ENCODE results near the gene PALD1. TPM values are rescaled to one million over a fixed set of nuclear protein-coding genes. Genes with fewer than 3 reads are reported as not detected.

Gene PALD1
- polyA plus RNA-seq, 3 donors: 0.04 to 0.11 TPM; not detected in 1

GRCh38 chr10:70543911-70544310 lies 65.3 kb downstream of the PALD1 start:
- H4K20me1 ChIP-seq (ENCODE audit: insufficient read depth, low read length): no peaks in the 10 kb centered on the region
- H3K4me1 Mint-ChIP-seq: peaks cover 10% of the 10 kb centered on the region
- H3K27me3 ChIP-seq (ENCODE audit: control insufficient read depth in 2 of 2, insufficient read depth in 2 of 2, low read length in 2 of 2): no peaks in the 10 kb centered on the region
- H3K36me3 ChIP-seq (replicated peaks in 1 of 2; ENCODE audit: control insufficient read depth in 1 of 2, insufficient read depth in 2 of 2, low read length in 2 of 2): no peaks in the 10 kb centered on the region
- H3K9me3 ChIP-seq (replicated peaks in 1 of 2; ENCODE audit: control insufficient read depth in 1 of 2, insufficient read depth in 1 of 2, low read length in 2 of 2): no peaks in the 10 kb centered on the region
- no peak overlapping the region for H3K4me3 Mint-ChIP-seq
- no peaks in the 10 kb centered on the region for H3K36me3 Mint-ChIP-seq
- TF ChIP-seq CTCF (IDR thresholded peaks at IDR 0.05): no peak
- H3K4me2 ChIP-seq (replicated peaks; ENCODE audit: extremely low read depth, low read length, poor library complexity, severe bottlenecking): no peak overlapping the region
- no peaks in the 10 kb centered on the region for H3K9me3 Mint-ChIP-seq
- no peak overlapping the region for H2AFZ ChIP-seq (ENCODE audit: insufficient read depth, low read depth, low read length, poor library complexity, severe bottlenecking)
- no peak overlapping the region for H3K27ac ChIP-seq (ENCODE audit: low read depth in 1 of 2, low read length in 2 of 2)
- peaks cover 0 to 9% of the 10 kb centered on the region in 2 donors for H3K4me1 ChIP-seq (ENCODE audit: control insufficient read depth in 1 of 2, insufficient read depth in 2 of 2, low read length in 2 of 2)
- no peak overlapping the region for H3K4me3 ChIP-seq (replicated peaks in 1 of 3; ENCODE audit: low read depth in 2 of 3, low read length in 3 of 3)
- intact Hi-C loops (cut with micrococcal nuclease): no loop called here
- no peak overlapping the region for H3K27ac Mint-ChIP-seq
- no peak overlapping the region for H3K9ac ChIP-seq (ENCODE audit: insufficient read depth, low read length, poor library complexity, severe bottlenecking)
- H3K27me3 Mint-ChIP-seq (ENCODE audit: low read depth in 3 of 3): peaks cover 0 to 5% (median 1%) of the 10 kb centered on the region in 3 donors
- no peaks in the 10 kb centered on the region for H3K79me2 ChIP-seq (ENCODE audit: insufficient read depth, low read length)
- no peak for DNase-seq
- WGBS (ENCODE audit: insufficient coverage): 100% methylated on average over 1 of the region's 1 CpG

DNA sequence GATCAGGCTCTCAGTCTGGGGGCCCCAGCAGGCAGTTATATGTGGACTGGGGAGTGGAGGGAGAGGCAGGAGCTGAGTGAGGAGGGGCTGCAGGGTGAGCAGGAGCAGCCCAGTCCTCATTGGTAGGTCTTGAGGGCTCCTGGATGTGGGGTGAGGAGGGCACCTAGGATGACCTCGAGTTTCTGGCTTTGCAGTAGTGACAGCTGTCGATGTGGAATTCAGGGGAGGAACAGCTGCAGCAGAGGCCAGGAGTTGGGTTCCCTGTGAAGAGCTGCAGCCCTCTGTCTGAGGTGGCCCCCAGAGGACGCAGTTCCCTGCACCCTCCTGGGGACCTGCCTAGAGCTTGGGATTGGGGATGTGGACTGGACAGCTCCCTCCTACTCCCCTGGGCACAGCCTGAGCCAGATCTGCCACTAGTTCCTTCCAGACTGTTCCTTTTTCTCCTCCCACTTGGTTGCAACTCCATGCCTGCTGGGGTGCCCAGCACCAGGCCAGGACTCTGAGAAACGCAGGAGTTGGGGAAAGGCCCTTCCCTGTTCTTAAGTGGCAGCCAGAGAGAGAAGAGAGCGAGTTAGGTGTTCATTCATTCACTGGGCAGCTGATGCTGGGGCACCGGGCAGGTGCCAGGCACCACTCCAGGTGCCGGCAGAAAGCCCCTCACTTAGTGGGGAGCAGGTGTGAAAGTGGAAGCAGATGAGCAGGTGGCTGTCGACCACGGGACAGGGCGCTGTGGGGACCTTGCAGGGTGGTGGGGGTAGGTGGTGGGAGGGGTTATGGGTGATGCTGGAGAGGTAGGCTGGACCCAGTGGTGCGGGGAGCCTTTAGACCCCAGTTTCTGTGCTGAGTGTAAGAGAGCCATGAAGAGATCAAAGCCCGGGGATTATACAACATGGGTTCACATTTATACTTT lies 66.1 kb downstream of the PALD1 start:
- Mint-ChIP-seq H3K27me3 (ENCODE audit: low read depth in 3 of 3) (peaks cover 0 to 5% (median 1%) of the 10 kb centered on the region in 3 donors), H3K27ac (peak overlapping the region in 2 of 7 donors; percentile 8 to 11), H3K9me3 (no peaks in the 10 kb centered on the region), H3K4me3 (no peak overlapping the region), H3K4me1 (peaks cover 10% of the 10 kb centered on the region), H3K36me3 (no peaks in the 10 kb centered on the region)
- H3K27me3 ChIP-seq (ENCODE audit: control insufficient read depth in 2 of 2, insufficient read depth in 2 of 2, low read length in 2 of 2): no peaks in the 10 kb centered on the region
- no peaks in the 10 kb centered on the region for H3K9me3 ChIP-seq (replicated peaks in 1 of 2; ENCODE audit: control insufficient read depth in 1 of 2, insufficient read depth in 1 of 2, low read length in 2 of 2)
- H4K20me1 ChIP-seq (ENCODE audit: insufficient read depth, low read length): no peaks in the 10 kb centered on the region
- no peak overlapping the region for H3K4me3 ChIP-seq (replicated peaks in 1 of 3; ENCODE audit: low read depth in 2 of 3, low read length in 3 of 3)
- H3K4me2 ChIP-seq (replicated peaks; ENCODE audit: extremely low read depth, low read length, poor library complexity, severe bottlenecking): no peak overlapping the region
- no peak overlapping the region for H3K9ac ChIP-seq (ENCODE audit: insufficient read depth, low read length, poor library complexity, severe bottlenecking)
- H3K27ac ChIP-seq (ENCODE audit: low read depth in 1 of 2, low read length in 2 of 2): no peak overlapping the region
- H3K4me1 ChIP-seq (ENCODE audit: control insufficient read depth in 1 of 2, insufficient read depth in 2 of 2, low read length in 2 of 2): peaks cover 0 to 9% of the 10 kb centered on the region in 2 donors
- intact Hi-C loops (cut with micrococcal nuclease): no loop called here
- no peak overlapping the region for H2AFZ ChIP-seq (ENCODE audit: insufficient read depth, low read depth, low read length, poor library complexity, severe bottlenecking)
- no peaks in the 10 kb centered on the region for H3K79me2 ChIP-seq (ENCODE audit: insufficient read depth, low read length)
- 91% methylated on average over 9 of the region's 12 CpGs for WGBS (ENCODE audit: insufficient coverage)
- no peak for DNase-seq
- H3K36me3 ChIP-seq (replicated peaks in 1 of 2; ENCODE audit: control insufficient read depth in 1 of 2, insufficient read depth in 2 of 2, low read length in 2 of 2): no peaks in the 10 kb centered on the region
- TF ChIP-seq CTCF (IDR thresholded peaks at IDR 0.05): no peak
